HG03378 (cell line): ENCODE data around the gene PANK2.
"Not testable (repeated sequence)": the region's sequence is repeated elsewhere in the genome, so short reads cannot be mapped to it uniquely, and the experiment has no call there.

ENCODE experiments used
- ATAC-seq: cut with Tn5 transposase; IDR thresholded peaks from one replicate; pipeline ENCODE4 v1.9.1; 2021; ENCODE audit warnings: mild to moderate bottlenecking, moderate library complexity; ENCODE audit not compliant: unreplicated experiment

PANK2 gene

DNA sequence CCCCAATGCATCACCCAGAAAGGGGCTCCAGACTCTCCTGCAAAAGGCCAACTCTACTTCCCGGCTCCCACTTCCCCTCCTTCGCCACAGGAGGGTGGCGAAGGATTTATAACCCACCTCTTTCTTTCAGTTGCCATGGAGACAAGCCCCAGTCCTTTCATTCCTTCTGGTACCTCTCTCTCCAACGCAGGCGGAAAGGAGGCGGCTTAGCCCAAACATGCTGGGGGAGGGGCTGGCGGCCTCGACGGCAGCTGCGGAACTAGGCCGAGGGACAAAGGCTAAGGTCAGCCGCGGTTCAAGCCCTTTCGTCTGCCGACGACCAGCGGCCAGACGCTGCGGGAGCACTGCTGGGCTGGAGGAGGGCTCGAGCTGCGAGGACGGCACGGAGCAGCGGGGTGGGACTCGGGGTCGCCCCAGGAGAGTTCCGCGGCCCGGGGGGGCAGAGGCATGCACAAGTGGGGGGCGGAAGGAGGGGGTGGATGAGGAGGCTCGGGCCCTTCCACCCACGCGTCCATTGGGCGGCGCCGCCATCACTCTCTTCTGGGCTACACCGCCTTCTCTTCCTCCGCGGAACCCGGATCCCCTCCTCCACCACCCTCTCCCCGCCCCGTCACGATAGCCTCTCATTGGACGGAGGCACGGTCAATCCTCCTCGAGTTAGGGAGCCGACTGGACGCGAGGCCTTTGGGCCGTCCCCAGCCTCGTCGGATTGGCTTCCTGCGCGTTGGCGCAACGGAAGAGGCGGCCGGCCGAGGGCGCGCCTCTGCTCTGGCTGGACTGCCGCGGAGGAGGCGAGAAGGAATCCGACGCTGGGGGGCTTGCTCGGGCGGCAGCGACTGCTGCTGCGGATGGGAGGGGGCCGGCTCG lies at the start of gene PANK2:
TSS of gene PANK2 (plus strand) at position 766 of the 867 bp plus-strand sequence.
- peak; percentile 84 for ATAC-seq

DNA sequence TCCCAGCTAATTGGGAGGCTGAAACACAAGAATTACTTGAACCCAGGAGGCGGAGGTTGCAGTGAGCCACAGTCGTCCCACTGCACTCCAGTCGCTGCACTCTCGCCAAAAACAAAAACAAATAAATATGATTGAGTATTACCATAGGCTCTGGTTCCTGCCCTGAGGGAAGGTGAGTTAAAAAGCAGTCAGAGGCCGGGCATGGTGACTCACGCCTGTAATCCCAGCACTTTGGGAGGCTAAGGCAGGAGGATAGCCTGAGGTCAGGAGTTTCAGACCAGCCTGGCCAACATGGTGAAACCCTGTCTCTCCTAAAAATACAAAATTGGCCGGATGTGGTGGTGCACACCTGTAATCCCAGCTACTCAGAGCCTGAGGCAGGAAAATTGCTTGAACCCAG lies 49.0 kb upstream of the PANK2 start:
- ATAC-seq = not testable (repeated sequence)

DNA sequence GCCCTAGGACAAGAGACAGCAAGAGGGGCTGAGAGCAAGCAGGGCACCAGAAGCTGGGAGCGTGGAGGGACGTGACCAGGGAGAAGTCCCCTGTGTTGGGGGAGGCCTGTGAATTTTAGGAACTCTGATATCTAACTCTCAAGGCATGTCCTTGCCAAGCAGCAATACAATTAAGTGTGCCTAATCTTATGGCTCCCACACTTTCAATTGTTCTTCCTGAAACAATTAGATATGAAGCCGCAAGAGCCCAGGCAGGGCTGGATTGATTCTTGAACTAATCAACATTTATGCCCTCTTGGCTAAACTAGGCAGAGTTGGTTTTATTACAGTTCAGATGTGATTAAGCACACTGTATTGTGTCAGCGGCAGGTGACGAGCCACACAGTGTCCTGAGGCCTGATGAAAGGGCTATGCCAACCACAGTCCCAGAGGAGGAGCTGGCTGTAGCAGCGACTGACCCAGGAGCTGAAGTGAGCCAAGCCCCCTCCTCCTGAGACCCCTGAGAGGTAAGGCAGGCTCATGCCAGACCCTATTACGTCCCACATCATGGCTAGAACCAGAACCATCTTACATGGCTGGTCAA lies 46.7 kb upstream of the PANK2 start:
- no peak for ATAC-seq

DNA sequence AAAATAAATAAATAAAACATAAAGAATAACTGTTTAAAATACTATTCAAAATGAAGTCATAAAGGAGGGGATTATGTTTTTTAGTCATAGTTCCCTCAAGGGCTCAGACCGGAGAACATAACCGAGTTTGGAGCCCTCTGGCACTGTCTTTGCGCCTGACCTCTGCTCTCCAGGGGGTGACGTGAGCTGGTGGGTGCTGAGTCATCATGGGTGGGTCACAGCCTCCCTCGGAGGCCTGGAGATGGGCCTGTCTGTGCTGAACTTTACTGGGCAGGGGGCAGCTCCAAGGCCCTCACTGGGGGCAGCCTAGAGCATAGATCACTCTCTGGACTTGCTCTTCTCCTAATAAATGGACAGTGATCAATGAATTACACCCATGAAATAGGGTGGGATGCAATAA lies 45.7 kb upstream of the PANK2 start:
- ATAC-seq = no peak

DNA sequence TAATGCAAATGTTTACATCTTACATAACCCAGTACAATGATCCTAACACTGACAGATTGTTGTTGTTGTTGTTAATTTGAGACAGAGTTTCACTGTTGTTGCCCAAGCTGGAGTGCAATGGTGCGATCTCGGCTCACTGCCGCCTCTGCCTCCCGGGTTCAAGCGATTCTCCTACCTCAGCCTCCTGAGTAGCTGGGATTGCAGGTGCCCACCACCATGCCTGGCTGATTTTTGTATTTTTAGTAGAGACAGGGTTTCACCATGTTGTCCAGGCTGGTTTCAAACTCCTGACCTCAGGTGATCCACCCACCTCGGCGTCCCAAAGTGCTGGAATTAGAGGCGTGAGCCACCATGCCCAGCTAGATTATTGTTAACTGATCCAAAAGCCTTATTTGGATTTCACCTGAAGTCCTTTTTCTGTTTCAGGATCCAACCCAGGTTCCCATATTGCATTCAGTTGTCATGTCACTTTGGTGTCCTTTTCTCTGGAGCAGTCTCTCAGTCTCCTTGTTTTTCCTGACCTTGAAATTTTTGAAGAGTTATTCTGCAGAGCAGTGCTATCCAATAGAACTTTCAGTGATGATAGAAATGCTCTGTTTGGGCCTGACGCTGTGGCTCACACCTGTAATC lies 45.1 kb upstream of the PANK2 start:
- not testable (repeated sequence) for ATAC-seq

DNA sequence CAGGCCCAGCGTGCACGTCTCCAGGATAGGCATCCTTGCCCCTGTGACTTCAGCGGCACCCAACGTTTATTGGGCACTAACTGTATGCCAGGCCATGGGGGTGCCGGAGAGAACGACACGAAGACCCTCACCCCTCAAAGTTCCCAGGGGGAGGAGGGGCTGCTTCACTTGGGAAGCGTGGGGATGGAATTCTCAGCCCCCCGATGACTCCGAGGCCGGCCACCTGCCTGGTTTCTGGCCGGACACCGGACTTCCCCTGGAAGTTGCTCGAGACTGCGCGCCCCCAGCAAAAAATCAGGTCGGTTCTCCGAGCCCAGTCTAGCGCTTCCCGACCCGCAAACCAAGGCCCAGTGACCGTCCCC lies 42.8 kb upstream of the PANK2 start:
- ATAC-seq = no peak

DNA sequence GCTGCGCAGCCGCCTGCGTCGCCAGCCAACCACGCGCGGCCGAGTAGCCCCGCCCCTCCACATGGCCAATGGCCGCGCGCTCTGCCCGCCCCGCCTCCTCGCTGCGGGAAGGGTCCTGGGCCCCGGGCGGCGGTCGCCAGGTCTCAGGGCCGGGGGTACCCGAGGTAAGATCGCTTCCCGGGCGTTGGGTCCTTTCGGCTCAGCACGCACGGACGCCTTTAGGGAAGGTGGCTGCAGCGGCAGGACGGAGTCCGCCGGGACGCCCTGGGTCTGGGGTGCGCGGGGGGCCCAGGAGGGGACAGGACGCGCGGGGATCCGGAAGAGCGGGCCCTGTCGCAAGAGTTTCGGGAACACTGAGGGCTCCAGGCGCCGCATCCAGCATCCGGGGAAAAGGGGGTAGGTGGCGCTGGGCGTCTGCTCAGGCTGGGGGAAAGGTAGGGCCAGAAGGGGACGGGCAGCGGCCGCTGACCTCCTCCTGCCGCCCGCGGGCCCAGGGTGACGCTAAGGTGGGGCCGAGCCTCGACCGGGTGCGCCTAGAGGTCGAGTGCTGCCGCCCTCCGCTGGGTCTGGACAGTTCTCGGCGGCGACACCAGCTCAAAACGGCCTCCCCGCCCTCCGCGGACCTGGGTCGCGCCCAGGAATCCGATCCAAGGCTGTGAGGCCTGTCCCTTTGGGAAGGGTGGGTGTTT lies 42.3 kb upstream of the PANK2 start, which contains the start of gene MAVS:
TSS of gene MAVS (plus strand) at position 95 of the 689 bp plus-strand sequence. CDS start 7,791 bp downstream, outside the sequence.
- ATAC-seq = peak; percentile 67

DNA sequence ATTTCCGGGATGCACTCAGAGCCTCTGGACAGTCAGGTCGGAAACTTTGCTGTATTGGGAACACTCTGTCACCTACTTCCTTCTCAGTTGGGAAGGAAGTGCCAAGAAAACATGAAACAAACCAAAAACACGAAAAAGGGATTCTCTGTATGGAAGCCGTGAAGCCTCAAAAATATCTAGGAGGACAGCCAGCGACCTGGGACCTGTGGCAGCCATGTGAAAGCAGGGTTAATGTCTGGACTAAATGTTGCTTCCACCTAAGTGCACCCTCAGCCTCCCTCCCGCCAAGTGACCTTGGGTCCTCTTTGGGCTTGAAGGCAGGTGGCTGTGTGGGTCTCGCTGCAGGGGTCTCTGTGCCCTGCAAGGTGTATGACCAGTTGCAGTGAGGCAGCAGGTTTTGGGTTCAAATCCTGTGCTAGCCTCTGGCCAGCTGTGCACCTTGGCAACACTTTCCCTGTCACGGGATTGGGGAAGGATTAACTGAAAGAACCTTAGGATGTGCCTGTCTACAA lies 41.7 kb upstream of the PANK2 start:
- no peak for ATAC-seq

DNA sequence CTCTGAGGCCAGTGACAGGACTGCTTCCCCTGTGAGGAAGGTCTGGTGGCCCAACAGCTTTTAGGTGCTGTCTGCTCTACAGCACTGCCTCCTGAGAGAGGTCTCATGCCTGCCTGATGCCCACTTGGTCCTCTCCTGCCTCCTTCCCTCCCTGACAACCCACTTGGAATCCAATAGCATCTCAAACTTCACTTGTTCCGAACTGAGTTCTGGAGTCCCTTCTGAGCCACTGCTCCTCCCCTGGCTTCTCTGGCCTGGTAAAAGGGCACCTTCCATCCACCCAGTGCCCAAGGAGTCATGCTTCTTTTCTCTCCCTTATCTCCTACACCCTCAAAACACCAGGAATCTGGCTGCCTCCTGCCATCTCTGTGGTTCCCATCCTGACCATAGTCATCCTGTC lies 40.6 kb upstream of the PANK2 start:
- ATAC-seq = no peak

DNA sequence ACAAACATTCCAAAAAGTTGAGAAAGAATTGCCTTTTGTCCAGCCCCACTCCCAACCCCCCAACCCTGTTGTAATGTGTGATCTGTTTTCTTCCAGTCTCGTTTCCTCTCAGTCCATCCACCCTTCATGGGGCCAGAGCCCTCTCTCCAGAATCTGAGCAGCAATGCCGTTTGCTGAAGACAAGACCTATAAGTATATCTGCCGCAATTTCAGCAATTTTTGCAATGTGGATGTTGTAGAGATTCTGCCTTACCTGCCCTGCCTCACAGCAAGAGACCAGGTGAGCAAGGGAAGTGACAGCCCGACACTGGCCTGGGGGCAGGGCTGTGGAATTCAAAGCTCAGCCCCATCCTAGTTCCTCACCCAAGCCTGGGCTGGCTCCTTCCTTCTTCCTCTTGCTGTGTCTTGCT lies 34.7 kb upstream of the PANK2 start:
- ATAC-seq = no peak

DNA sequence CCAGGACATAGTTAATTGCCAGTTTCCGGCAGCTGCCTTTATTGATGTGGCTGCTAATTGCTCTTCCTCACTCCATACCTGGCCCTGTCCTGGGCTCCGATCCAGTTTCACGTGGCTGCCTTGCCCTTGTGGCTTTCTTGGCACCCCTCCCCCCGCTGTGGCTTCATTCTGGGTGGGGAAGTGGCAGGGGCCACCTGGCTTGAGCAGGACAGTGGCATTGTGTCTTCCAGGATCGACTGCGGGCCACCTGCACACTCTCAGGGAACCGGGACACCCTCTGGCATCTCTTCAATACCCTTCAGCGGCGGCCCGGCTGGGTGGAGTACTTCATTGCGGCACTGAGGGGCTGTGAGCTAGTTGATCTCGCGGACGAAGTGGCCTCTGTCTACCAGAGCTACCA lies 31.8 kb upstream of the PANK2 start:
- no peak for ATAC-seq

DNA sequence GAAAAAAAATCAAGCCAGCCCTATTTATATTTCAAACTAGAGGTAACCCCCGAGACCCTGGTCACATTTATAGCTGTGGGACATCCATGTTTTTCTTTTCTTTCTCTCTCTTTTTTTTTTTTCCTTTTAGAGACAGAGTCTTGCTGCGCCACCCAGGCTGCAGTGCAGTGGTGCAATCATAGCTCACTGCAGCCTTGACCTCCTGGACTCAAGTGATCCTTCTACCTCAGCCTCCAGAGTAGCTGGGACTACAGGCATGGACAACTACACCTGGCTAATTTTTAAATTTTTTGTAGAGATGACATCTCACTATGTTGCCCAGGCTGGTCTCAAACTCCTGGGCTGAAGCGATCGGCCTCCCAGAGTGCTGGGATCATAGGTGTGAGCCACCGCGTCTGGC lies 30.5 kb upstream of the PANK2 start:
- no peak for ATAC-seq

DNA sequence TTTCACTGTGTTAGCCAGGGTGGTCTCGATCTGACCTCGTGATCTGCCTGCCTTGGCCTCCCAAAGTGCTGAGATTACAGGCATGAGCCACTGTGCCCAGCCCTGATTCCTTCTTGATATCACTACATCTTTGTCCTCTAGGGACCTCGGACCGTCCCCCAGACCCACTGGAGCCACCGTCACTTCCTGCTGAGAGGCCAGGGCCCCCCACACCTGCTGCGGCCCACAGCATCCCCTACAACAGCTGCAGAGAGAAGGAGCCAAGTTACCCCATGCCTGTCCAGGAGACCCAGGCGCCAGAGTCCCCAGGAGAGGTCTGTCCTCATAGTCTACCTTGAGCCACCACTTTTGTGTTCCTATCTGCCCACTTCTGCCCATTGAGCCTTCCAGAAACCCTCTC lies 28.0 kb upstream of the PANK2 start:
- no peak for ATAC-seq

DNA sequence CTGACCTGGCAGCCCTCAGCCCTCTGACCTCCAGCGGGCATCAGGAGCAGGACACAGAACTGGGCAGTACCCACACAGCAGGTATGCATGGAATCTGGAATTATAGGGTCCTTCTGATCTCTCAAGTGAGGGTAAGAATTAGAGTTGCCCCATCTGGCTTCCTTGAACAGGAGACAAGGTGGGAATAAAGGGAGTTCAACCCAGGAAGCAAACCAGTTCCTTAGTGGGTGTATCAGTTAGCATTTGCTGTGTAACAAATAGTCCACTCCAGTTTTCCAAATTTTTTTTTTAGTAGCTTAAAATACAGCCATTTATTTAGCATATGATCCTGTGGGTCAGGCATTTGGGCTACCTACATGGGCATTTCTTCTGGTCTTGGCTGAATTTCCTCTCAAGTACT lies 26.9 kb upstream of the PANK2 start:
- no peak for ATAC-seq

DNA sequence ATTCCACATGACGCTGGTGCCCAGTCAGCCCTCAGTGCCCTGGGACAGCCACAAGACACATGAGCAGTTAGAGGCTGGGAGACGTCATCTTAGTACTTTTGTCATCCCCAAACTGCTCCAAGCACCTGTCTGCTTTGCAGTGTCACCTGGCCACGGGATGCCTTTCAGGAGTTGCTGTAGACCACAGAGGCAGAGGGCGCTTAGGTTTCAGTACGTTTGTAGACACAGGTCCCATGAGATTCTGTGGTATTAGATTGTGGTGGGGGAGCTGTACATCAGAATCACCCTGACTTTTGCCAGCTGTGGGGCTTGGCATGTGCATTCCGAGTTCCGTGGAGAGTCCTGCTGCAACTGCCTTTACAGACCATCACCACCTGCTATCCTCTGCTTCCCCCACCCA lies 25.9 kb upstream of the PANK2 start:
- no peak for ATAC-seq

DNA sequence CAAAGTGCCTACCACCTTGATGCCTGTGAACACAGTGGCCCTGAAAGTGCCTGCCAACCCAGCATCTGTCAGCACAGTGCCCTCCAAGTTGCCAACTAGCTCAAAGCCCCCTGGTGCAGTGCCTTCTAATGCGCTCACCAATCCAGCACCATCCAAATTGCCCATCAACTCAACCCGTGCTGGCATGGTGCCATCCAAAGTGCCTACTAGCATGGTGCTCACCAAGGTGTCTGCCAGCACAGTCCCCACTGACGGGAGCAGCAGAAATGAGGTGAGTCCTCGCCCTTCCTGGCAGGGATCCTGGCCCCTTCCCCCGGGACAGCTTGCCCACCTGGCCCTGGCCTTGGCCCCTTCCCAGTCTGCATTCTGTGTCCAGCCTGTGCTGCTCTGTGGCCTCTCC lies 24.7 kb upstream of the PANK2 start:
- ATAC-seq = no peak

DNA sequence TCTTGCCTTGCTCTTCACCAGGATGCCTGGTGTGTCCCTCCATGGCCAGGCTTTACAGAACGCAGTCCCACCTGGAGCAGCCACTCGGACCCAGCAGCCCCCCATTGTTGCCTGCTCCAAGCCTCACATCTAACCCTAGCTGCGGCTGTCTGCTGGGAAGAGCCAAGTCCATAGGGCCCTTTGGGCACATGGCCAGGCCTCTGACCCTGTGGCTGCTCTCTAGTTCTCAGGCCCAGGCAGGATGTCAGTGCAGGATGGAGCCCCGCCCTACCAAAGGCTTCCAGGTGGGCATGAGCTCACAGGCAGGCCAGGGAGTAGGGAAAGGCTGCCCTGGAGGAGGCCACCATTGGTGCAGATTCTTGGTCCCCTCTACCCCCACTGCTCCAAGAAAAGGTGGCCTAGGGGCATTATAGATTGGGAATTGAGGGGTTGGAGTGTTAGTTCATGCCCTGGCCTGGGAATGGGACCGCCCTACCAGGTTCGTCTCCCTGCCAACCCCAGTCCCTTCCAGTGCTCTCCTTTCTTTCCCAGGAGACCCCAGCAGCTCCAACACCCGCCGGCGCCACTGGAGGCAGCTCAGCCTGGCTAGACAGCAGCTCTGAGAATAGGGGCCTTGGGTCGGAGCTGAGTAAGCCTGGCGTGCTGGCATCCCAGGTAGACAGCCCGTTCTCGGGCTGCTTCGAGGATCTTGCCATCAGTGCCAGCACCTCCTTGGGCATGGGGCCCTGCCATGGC lies 23.9 kb upstream of the PANK2 start:
- no peak for ATAC-seq

DNA sequence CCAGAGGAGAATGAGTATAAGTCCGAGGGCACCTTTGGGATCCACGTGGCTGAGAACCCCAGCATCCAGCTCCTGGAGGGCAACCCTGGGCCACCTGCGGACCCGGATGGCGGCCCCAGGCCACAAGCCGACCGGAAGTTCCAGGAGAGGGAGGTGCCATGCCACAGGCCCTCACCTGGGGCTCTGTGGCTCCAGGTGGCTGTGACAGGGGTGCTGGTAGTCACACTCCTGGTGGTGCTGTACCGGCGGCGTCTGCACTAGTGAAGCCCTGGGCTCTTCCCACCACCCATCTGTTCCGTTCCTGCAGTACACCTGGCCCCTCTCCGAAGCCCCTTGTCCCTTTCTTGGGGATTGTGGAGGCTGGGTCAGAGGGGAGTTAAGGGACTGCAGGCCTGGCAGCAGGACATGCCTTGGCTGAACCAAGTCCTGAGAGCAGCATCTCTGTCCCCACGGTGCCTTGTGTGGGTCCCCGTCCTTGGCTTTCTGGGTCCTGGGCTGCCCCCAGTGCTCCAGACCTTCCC lies 23.2 kb upstream of the PANK2 start:
- no peak for ATAC-seq

DNA sequence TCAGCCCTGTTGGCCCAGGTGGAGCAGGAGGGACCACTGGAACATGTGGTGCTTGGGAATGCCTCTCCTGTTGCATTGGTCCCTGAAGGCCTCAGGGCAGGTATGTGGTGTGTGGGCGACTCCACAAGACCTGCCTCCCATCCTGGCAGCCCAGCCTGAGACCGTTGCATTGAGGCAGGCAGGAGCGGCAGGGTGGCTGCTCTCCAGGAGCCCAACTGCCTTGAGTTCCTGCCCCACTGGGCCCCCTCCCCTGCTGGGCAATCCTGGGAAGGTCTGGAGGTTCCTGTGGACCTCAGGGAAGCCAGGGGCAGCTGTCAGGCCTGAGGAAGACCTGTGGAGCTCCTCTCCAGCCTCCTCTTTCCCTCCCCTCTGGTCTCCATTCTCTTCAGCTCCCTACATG lies 22.7 kb upstream of the PANK2 start:
- ATAC-seq = no peak

DNA sequence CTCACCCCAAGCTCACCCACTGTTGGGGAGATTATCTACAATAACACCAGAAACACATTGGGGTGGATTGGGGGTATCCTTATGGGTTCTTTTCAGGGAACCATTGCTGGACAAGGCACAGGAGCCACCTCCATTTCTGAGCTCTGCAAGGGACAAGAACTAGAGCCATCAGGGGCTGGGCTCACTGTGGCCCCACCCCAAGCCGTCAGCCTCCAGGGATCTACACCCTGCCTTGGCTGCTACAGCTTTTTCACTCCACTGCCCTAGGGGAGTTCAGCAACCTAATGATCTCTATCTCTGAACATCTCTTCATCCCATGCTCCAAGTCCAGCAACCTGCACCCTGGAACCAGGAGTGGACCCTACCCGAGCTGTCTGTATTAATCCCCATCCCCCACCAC lies 21.4 kb upstream of the PANK2 start:
- no peak for ATAC-seq
